HepG2 (cell line): ENCODE data around the gene PLCB4. TPM values are rescaled to one million over a fixed set of nuclear protein-coding genes. Genes with fewer than 3 reads are reported as not detected.

Experiments used
- ATAC-seq: fragments of 200-7000 bp; cut with Tn5 transposase; 3 replicates; pipeline ENCODE4 v1.9.1; 2020; ENCODE audit warnings: mild to moderate bottlenecking, moderate library complexity
- BruUV-seq: library from RNA; stranded (reverse); fragments of 400-500 nt; replicated peaks from 2 replicates; lab custom pipeline; 2021; lab: Mats Ljungman, UMichigan
- CTCF ChIA-PET: fragments of 300-600 bp; formaldehyde crosslinking; extraction: SDS; loops from one replicate; lab custom pipeline; 2021; ENCODE audit warnings: low total read pairs, inconsistent platforms, low intra/inter-chr PET ratio; lab: Yijun Ruan, JAX
- POLR2A ChIA-PET: fragments of 350-600 bp; sonication (Branson Sonifier 250); formaldehyde crosslinking; loops from one replicate; lab custom pipeline; 2020; ENCODE audit warnings: antibody characterized with exemption, inconsistent platforms; lab: Yijun Ruan, JAX
- DNase-seq: peaks from one replicate; pipeline ENCODE4 v3.0.0-alpha.2; 2015; ENCODE audit warnings: low spot score
- FAIRE-seq: peaks from 3 replicates; lab custom pipeline; 2011; peaks lifted over from hg19 to GRCh38; lab: Jason Lieb, UNC
- H2AFZ ChIP-seq: one replicate; pipeline ENCODE4 v1.6.1; 2011; ENCODE audit warnings: low read length, inconsistent platforms
- H3K27ac ChIP-seq: fragments of 300-600 bp; 3 replicates; pipeline ENCODE4 v1.8.0; 2011; ENCODE audit warnings: mixed run types, mild to moderate bottlenecking, mixed read lengths, low read length, inconsistent platforms; ENCODE audit not compliant: insufficient read depth; ENCODE audit errors: extremely low read length
- H3K27me3 ChIP-seq, 2 experiments: fragments of 200-600 bp in 1 of 2; 2 replicates in 1 of 2; 3 replicates in 1 of 2; pipeline versions ENCODE4 v1.6.0 to v1.8.0; 2011; ENCODE audit warnings: low read length in 2 of 2, mild to moderate bottlenecking in 2 of 2, moderate library complexity in 2 of 2, inconsistent platforms in 1 of 2; ENCODE audit not compliant: insufficient read depth in 2 of 2, control insufficient read depth in 1 of 2
- H3K36me3 ChIP-seq, 2 experiments: fragments of 200-600 bp in 1 of 2; replicated peaks in 1 of 2; 2 replicates in 1 of 2; 3 replicates in 1 of 2; pipeline versions ENCODE4 v1.5.1 to v1.8.0; 2011; ENCODE audit warnings: low read length in 2 of 2, inconsistent platforms in 1 of 2; ENCODE audit not compliant: insufficient read depth in 2 of 2, control insufficient read depth in 1 of 2
- H3K4me1 ChIP-seq: 2 replicates; pipeline ENCODE4 v1.5.1; 2012; ENCODE audit warnings: low read length, inconsistent platforms; ENCODE audit not compliant: insufficient read depth
- H3K4me2 ChIP-seq: 2 replicates; pipeline ENCODE4 v1.6.0; 2011; ENCODE audit warnings: low read depth, low read length, inconsistent platforms
- H3K4me3 ChIP-seq, 3 experiments: fragments of 200-600 bp in 1 of 3; sonication (generic), shearing (Covaris generic) in 1 of 3; replicated peaks in 1 of 3; 2 replicates each; pipeline ENCODE4 v1.5.1; 2011 to 2016; ENCODE audit warnings: low read length in 3 of 3, inconsistent platforms in 2 of 3, low read depth in 2 of 3, mild to moderate bottlenecking in 2 of 3, control low read depth in 1 of 3, mixed read lengths in 1 of 3; ENCODE audit not compliant: insufficient read depth in 1 of 3
- H3K79me2 ChIP-seq: one replicate; pipeline ENCODE4 v1.6.1; 2011; ENCODE audit warnings: low read length, inconsistent platforms; ENCODE audit not compliant: insufficient read depth
- H3K9ac ChIP-seq: 2 replicates; pipeline ENCODE4 v1.6.0; 2011; ENCODE audit warnings: mild to moderate bottlenecking, low read depth, low read length, inconsistent platforms; ENCODE audit not compliant: insufficient read depth
- H3K9me3 ChIP-seq: 2 replicates; pipeline ENCODE4 v1.5.1; 2012; ENCODE audit warnings: mild to moderate bottlenecking, low read length
- H4K20me1 ChIP-seq: 2 replicates; pipeline ENCODE4 v1.6.0; 2011; ENCODE audit warnings: inconsistent platforms, mild to moderate bottlenecking, low read length, moderate library complexity; ENCODE audit not compliant: insufficient read depth
- CHD4 ChIP-seq: fragments of 200-600 bp; sonication (generic); IDR thresholded peaks from 2 replicates; pipeline ENCODE4 v1.7.0; 2017; ENCODE audit warnings: mild to moderate bottlenecking, low read length, borderline replicate concordance
- ESRRA ChIP-seq: sonication (generic); formaldehyde crosslinking; IDR thresholded peaks from 2 replicates; pipeline ENCODE4 v1.5.1; 2020; ENCODE audit warnings: mild to moderate bottlenecking, low read depth, missing genetic modification reagents
- IKZF1 ChIP-seq: fragments of 450-650 bp; IDR thresholded peaks from 2 replicates; pipeline ENCODE4 v1.7.1; 2016
- IRF1 ChIP-seq: sonication (generic); formaldehyde crosslinking; IDR thresholded peaks from 2 replicates; pipeline ENCODE4 v1.4.0; 2020; ENCODE audit warnings: low read depth, mild to moderate bottlenecking, missing genetic modification reagents
- NCOR1 ChIP-seq: fragments of 200-600 bp; sonication (generic); IDR thresholded peaks from 2 replicates; pipeline ENCODE4 v1.7.0; 2017; ENCODE audit warnings: antibody characterized with exemption, low read length, borderline replicate concordance
- RBM39 ChIP-seq: fragments of 200-400 bp; formaldehyde crosslinking; IDR thresholded peaks from one replicate; pipeline ENCODE4 v1.6.1; 2018; ENCODE audit warnings: antibody characterized with exemption, mild to moderate bottlenecking, low read depth, low read length; ENCODE audit not compliant: poor library complexity, severe bottlenecking
- RELA ChIP-seq: sonication (generic); formaldehyde crosslinking; IDR thresholded peaks from 2 replicates; pipeline ENCODE4 v1.4.0; 2020; ENCODE audit warnings: missing genetic modification reagents
- ZNF512B ChIP-seq: sonication (generic); formaldehyde crosslinking; IDR thresholded peaks from 2 replicates; pipeline ENCODE4 v1.5.1; 2020; ENCODE audit warnings: missing genetic modification reagents, mild to moderate bottlenecking, borderline replicate concordance
- ZNF616 ChIP-seq: sonication (generic); formaldehyde crosslinking; IDR thresholded peaks from 2 replicates; pipeline ENCODE4 v1.5.0; 2020; ENCODE audit warnings: low read depth, mild to moderate bottlenecking, missing genetic modification reagents
- ZNF83 ChIP-seq: sonication (generic); formaldehyde crosslinking; IDR thresholded peaks from 2 replicates; pipeline ENCODE4 v1.4.0; 2020; ENCODE audit warnings: missing genetic modification reagents, mild to moderate bottlenecking, borderline replicate concordance
- WGBS: methylation state at CpG from one replicate; pipeline ENCODE4 v1.1.6; 2017; ENCODE audit warnings: low lambda C conversion rate; 5-methylcytosine and 5-hydroxymethylcytosine counted together
- in situ Hi-C: cut with HindIII; loops from 2 replicates; pipeline ENCODE4 v1.10.0; 2017; ENCODE audit warnings: low pct_unique_long_range_greater_than_20kb; ENCODE audit not compliant: extremely low pct_ligation_motif_present
- intact Hi-C: fragments of 100-400 bp; cut with micrococcal nuclease; formaldehyde crosslinking; loops from one replicate; pipeline ENCODE4 v1.10.0; 2022; ENCODE audit not compliant: unreplicated experiment
- polyA plus RNA-seq, 8 experiments: library from polyadenylated mRNA; depleted of rRNA in 3 of 8; stranded (reverse) in 7 of 8; unstranded in 1 of 8; fragments of >200 nt; fragmentation: Illumina TruSeq in 4 of 8; extraction: Trizol in 4 of 8; gene quantifications; 2 replicates each; pipeline versions ENCODE4 v1.2.1 to v1.2.3, GENCODE V29; 2011 to 2016; ENCODE audit warnings: low read depth in 4 of 8, missing spikeins in 1 of 8, mixed read lengths in 1 of 8; ENCODE audit not compliant: insufficient read depth in 1 of 8
- total RNA-seq, 5 experiments: library from RNA; depleted of rRNA; stranded (reverse); fragments of >200 nt; fragmentation: Illumina TruSeq; extraction: Trizol; gene quantifications; 2 replicates each; pipeline ENCODE4 v1.2.3, GENCODE V29; 2016; ENCODE audit warnings: low read depth in 1 of 5
- TF ChIP-seq, protein P1 (sequence below): sonication (generic); formaldehyde crosslinking; IDR thresholded peaks from 2 replicates; pipeline ENCODE4 v1.5.0; 2020; ENCODE audit warnings: missing genetic modification reagents, mild to moderate bottlenecking, borderline replicate concordance
- TF ChIP-seq, protein P2 (sequence below): sonication (generic); formaldehyde crosslinking; IDR thresholded peaks from 2 replicates; pipeline ENCODE4 v1.8.0; 2022; ENCODE audit warnings: missing genetic modification reagents, mild to moderate bottlenecking, moderate library complexity, borderline replicate concordance
- TF ChIP-seq, protein P3 (sequence below): sonication (generic); formaldehyde crosslinking; IDR thresholded peaks from 2 replicates; pipeline ENCODE4 v1.8.0; 2022; ENCODE audit warnings: missing genetic modification reagents, low read depth, mild to moderate bottlenecking, borderline replicate concordance
- TF ChIP-seq, protein P4 (sequence below): sonication (generic); formaldehyde crosslinking; IDR thresholded peaks from 2 replicates; pipeline ENCODE4 v1.5.0; 2020; ENCODE audit warnings: mild to moderate bottlenecking, missing genetic modification reagents
- TF ChIP-seq, protein P5 (sequence below): IDR thresholded peaks from 2 replicates; pipeline ENCODE4 v1.6.1; 2016

PLCB4 gene
- total and polyA plus RNA-seq, 2 of the 13 experiments (the other 11 are each of a cell fraction or from before 2014, with no cell fraction given) = 0.01 TPM; not detected in 1

GRCh38 chr20:9334866-9335265 is 266.0 kb downstream of the PLCB4 start:
- Histone ChIP-seq H3K4me2 (no peak overlapping the region), H3K79me2 (no peaks in the 10 kb centered on the region), H4K20me1 (no peaks in the 10 kb centered on the region), H3K9me3 (no peaks in the 10 kb centered on the region), H3K4me3 (no peak overlapping the region), H3K9ac (no peak overlapping the region), H3K36me3 (no peaks in the 10 kb centered on the region), H3K27me3 (no peaks in the 10 kb centered on the region), H3K27ac (no peak overlapping the region), H2AFZ (no peak overlapping the region), H3K4me1 (no peaks in the 10 kb centered on the region)
- DNase-seq (no peak), FAIRE-seq (no peak), ATAC-seq (no peak)
- ChIA-PET CTCF (no interaction called here), POLR2A (no interaction called here)
- BruUV-seq = no TSS peak
- in situ Hi-C loops = no loop called here
- WGBS = 12% methylated on average over 3 of the region's 3 CpGs
- intact Hi-C loops = no loop called here
- no peak for TF ChIP-seq IRF1 (CRISPR knock-in tag)
- TF ChIP-seq RELA (CRISPR knock-in tag) = no peak
- no peak for TF ChIP-seq IKZF1
- TF ChIP-seq, protein P1, sequence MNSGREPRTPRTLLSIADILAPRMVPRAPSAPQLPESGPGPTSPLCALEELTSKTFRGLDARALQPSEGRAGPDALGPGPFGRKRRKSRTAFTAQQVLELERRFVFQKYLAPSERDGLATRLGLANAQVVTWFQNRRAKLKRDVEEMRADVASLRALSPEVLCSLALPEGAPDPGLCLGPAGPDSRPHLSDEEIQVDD (CRISPR knock-in tag) = no peak
- TF ChIP-seq ZNF512B (CRISPR knock-in tag) = no peak
- no peak for TF ChIP-seq NCOR1
- TF ChIP-seq CHD4 = no peak
- no peak for TF ChIP-seq RBM39
- TF ChIP-seq ZNF83 (CRISPR knock-in tag) = no peak
- no peak for TF ChIP-seq ESRRA (CRISPR knock-in tag)
- TF ChIP-seq, protein P2, sequence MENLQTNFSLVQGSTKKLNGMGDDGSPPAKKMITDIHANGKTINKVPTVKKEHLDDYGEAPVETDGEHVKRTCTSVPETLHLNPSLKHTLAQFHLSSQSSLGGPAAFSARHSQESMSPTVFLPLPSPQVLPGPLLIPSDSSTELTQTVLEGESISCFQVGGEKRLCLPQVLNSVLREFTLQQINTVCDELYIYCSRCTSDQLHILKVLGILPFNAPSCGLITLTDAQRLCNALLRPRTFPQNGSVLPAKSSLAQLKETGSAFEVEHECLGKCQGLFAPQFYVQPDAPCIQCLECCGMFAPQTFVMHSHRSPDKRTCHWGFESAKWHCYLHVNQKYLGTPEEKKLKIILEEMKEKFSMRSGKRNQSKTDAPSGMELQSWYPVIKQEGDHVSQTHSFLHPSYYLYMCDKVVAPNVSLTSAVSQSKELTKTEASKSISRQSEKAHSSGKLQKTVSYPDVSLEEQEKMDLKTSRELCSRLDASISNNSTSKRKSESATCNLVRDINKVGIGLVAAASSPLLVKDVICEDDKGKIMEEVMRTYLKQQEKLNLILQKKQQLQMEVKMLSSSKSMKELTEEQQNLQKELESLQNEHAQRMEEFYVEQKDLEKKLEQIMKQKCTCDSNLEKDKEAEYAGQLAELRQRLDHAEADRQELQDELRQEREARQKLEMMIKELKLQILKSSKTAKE (CRISPR knock-in tag) = no peak
- TF ChIP-seq, protein P3, sequence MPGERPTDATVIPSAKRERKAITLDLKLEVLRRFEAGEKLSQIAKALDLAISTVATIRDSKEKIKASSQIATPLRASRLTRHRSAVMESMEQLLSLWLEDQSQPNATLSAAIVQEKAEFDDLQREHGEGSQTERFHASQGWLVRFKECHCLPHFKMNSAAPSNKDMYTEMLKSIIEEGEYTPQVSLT (CRISPR knock-in tag) = no peak
- TF ChIP-seq, protein P4, sequence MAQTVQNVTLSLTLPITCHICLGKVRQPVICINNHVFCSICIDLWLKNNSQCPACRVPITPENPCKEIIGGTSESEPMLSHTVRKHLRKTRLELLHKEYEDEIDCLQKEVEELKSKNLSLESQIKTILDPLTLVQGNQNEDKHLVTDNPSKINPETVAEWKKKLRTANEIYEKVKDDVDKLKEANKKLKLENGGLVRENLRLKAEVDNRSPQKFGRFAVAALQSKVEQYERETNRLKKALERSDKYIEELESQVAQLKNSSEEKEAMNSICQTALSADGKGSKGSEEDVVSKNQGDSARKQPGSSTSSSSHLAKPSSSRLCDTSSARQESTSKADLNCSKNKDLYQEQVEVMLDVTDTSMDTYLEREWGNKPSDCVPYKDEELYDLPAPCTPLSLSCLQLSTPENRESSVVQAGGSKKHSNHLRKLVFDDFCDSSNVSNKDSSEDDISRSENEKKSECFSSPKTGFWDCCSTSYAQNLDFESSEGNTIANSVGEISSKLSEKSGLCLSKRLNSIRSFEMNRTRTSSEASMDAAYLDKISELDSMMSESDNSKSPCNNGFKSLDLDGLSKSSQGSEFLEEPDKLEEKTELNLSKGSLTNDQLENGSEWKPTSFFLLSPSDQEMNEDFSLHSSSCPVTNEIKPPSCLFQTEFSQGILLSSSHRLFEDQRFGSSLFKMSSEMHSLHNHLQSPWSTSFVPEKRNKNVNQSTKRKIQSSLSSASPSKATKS (CRISPR knock-in tag) = no peak
- TF ChIP-seq, protein P5, sequence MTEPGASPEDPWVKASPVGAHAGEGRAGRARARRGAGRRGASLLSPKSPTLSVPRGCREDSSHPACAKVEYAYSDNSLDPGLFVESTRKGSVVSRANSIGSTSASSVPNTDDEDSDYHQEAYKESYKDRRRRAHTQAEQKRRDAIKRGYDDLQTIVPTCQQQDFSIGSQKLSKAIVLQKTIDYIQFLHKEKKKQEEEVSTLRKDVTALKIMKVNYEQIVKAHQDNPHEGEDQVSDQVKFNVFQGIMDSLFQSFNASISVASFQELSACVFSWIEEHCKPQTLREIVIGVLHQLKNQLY (CRISPR knock-in tag) = no peak
- no peak for TF ChIP-seq ZNF616 (CRISPR knock-in tag)
